Measurements from ENCODE around the gene TUBGCP5. TPM values are rescaled to one million over a fixed set of nuclear protein-coding genes. Genes with fewer than 3 reads are reported as not detected.
"Not testable (repeated sequence)": the region's sequence is repeated elsewhere in the genome, so short reads cannot be mapped to it uniquely, and the experiment has no call there.

TUBGCP5 gene
- total and polyA plus RNA-seq, 2 donors (not counting 1 experiment from before 2014, with no cell fraction given) = 11.0 to 23.1 TPM

GRCh38 chr15:23014394-23015000 is 24.9 kb downstream of the TUBGCP5 start:
- Histone ChIP-seq H3K4me1 (ENCODE audit: control insufficient read depth in 2 of 2, insufficient read depth in 2 of 2, low read length in 2 of 2) (no peaks in the 10 kb centered on the region), H3K27ac (ENCODE audit: low read length in 2 of 2) (no peak overlapping the region), H3K4me2 (replicated peaks; ENCODE audit: low read depth, low read length, poor library complexity, severe bottlenecking) (no peak overlapping the region), H3K4me3 (ENCODE audit: control extremely low read depth in 1 of 5, extremely low read depth in 1 of 5, insufficient read depth in 1 of 5, low read depth in 2 of 5, low read length in 4 of 5) (no peak overlapping the region), H3K9ac (ENCODE audit: low read length) (no peak overlapping the region), H3K79me2 (ENCODE audit: control insufficient read depth, insufficient read depth, low read length) (no peaks in the 10 kb centered on the region), H2AFZ (ENCODE audit: insufficient read depth, low read depth, low read length, poor library complexity, severe bottlenecking) (no peak overlapping the region), H4K20me1 (ENCODE audit: control insufficient read depth, insufficient read depth, low read length, poor library complexity, severe bottlenecking) (no peaks in the 10 kb centered on the region), H3K36me3 (replicated peaks in 1 of 2; ENCODE audit: control extremely low read depth in 1 of 2, control insufficient read depth in 1 of 2, extremely low read depth in 1 of 2, insufficient read depth in 2 of 2, low read length in 1 of 2) (peaks cover 11 to 52% of the 10 kb centered on the region in 2 experiments), H3K9me3 (ENCODE audit: control extremely low read depth in 1 of 3, control insufficient read depth in 2 of 3, insufficient read depth in 1 of 3, low read length in 2 of 3) (no peaks in the 10 kb centered on the region), H3K27me3 (replicated peaks in 1 of 4; ENCODE audit: control extremely low read depth in 1 of 4, control insufficient read depth in 3 of 4, insufficient read depth in 4 of 4, low read length in 3 of 4) (no peaks in the 10 kb centered on the region)
- Mint-ChIP-seq H3K9me3 (ENCODE audit: insufficient read depth) (no peaks in the 10 kb centered on the region), H3K27ac (no peak overlapping the region), H3K27me3 (no peaks in the 10 kb centered on the region), H3K4me1 (no peaks in the 10 kb centered on the region), H3K4me3 (no peak overlapping the region)
- no peak for TF ChIP-seq EZH2 (IDR thresholded peaks at IDR 0.05; ENCODE audit: borderline replicate concordance, insufficient read depth, low read depth, low read length, poor library complexity, severe bottlenecking)
- no peak for TF ChIP-seq CTCF (IDR thresholded peaks at IDR 0.05)
- ATAC-seq (ENCODE audit: low read depth) = no peak
- ChIA-PET CTCF (interaction anchor here (0.6 kb wide), 1 partner anchor 10 kb away, joined by 5 read pairs; no protein-coding TSS in a partner anchor), POLR2A (no interaction called here)
- intact Hi-C loops (cut with micrococcal nuclease) = no loop called here
- 94% methylated on average over 3 of the region's 3 CpGs for WGBS (ENCODE audit: insufficient coverage)
- DNase-seq = no peak

- H3K9me3 ChIP-seq (ENCODE audit: control extremely low read depth in 1 of 3, control insufficient read depth in 2 of 3, insufficient read depth in 1 of 3, low read length in 2 of 3) = no peaks in the 10 kb centered on the region
- TF ChIP-seq CTCF (IDR thresholded peaks at IDR 0.05) (no peak), EZH2 (IDR thresholded peaks at IDR 0.05; ENCODE audit: borderline replicate concordance, insufficient read depth, low read depth, low read length, poor library complexity, severe bottlenecking) (no peak)
- no peak for ATAC-seq (ENCODE audit: low read depth)
- peaks cover 11 to 44% of the 10 kb centered on the region in 2 experiments for H3K36me3 ChIP-seq (replicated peaks in 1 of 2; ENCODE audit: control extremely low read depth in 1 of 2, control insufficient read depth in 1 of 2, extremely low read depth in 1 of 2, insufficient read depth in 2 of 2, low read length in 1 of 2)
- H4K20me1 ChIP-seq (ENCODE audit: control insufficient read depth, insufficient read depth, low read length, poor library complexity, severe bottlenecking) = no peaks in the 10 kb centered on the region
- ChIA-PET CTCF (no interaction called here), POLR2A (no interaction called here)
- no peaks in the 10 kb centered on the region for H3K4me1 ChIP-seq (ENCODE audit: control insufficient read depth in 2 of 2, insufficient read depth in 2 of 2, low read length in 2 of 2)
- H3K79me2 ChIP-seq (ENCODE audit: control insufficient read depth, insufficient read depth, low read length) = no peaks in the 10 kb centered on the region
- no peak overlapping the region for H3K27ac Mint-ChIP-seq
- no peaks in the 10 kb centered on the region for H3K27me3 Mint-ChIP-seq
- H3K4me1 Mint-ChIP-seq = no peaks in the 10 kb centered on the region
- no peaks in the 10 kb centered on the region for H3K27me3 ChIP-seq (replicated peaks in 1 of 4; ENCODE audit: control extremely low read depth in 1 of 4, control insufficient read depth in 3 of 4, insufficient read depth in 4 of 4, low read length in 3 of 4)
- H3K9me3 Mint-ChIP-seq (ENCODE audit: insufficient read depth) = no peaks in the 10 kb centered on the region
- H2AFZ ChIP-seq (ENCODE audit: insufficient read depth, low read depth, low read length, poor library complexity, severe bottlenecking) = no peak overlapping the region
- 100% methylated on average over 5 of the region's 5 CpGs for WGBS (ENCODE audit: insufficient coverage)
- intact Hi-C loops (cut with micrococcal nuclease) = no loop called here
- H3K27ac ChIP-seq (ENCODE audit: low read length in 2 of 2) = no peak overlapping the region
- DNase-seq = no peak
- H3K4me3 Mint-ChIP-seq = no peak overlapping the region
- H3K4me2 ChIP-seq (replicated peaks; ENCODE audit: low read depth, low read length, poor library complexity, severe bottlenecking) = no peak overlapping the region
- H3K4me3 ChIP-seq (ENCODE audit: control extremely low read depth in 1 of 5, extremely low read depth in 1 of 5, insufficient read depth in 1 of 5, low read depth in 2 of 5, low read length in 4 of 5) = no peak overlapping the region
- no peak overlapping the region for H3K9ac ChIP-seq (ENCODE audit: low read length)
Observed at GRCh38 chr15:23013681-23014080, 25.7 kb downstream of the TUBGCP5 start.

GRCh38 chr15:23012616-23013015 is 26.8 kb downstream of the TUBGCP5 start:
- H3K9ac ChIP-seq (ENCODE audit: low read length); H3K27me3 Mint-ChIP-seq; intact Hi-C loops (cut with micrococcal nuclease); H3K79me2 ChIP-seq (ENCODE audit: control insufficient read depth, insufficient read depth, low read length); H3K9me3 ChIP-seq (ENCODE audit: control extremely low read depth in 1 of 3, control insufficient read depth in 2 of 3, insufficient read depth in 1 of 3, low read length in 2 of 3); H2AFZ ChIP-seq (ENCODE audit: insufficient read depth, low read depth, low read length, poor library complexity, severe bottlenecking); ATAC-seq (ENCODE audit: low read depth); H4K20me1 ChIP-seq (ENCODE audit: control insufficient read depth, insufficient read depth, low read length, poor library complexity, severe bottlenecking); H3K4me1 Mint-ChIP-seq; H3K27ac ChIP-seq (ENCODE audit: low read length in 2 of 2); DNase-seq; H3K4me1 ChIP-seq (ENCODE audit: control insufficient read depth in 2 of 2, insufficient read depth in 2 of 2, low read length in 2 of 2); H3K9me3 Mint-ChIP-seq (ENCODE audit: insufficient read depth); H3K27me3 ChIP-seq (replicated peaks in 1 of 4; ENCODE audit: control extremely low read depth in 1 of 4, control insufficient read depth in 3 of 4, insufficient read depth in 4 of 4, low read length in 3 of 4); H3K4me3 ChIP-seq (ENCODE audit: control extremely low read depth in 1 of 5, extremely low read depth in 1 of 5, insufficient read depth in 1 of 5, low read depth in 2 of 5, low read length in 4 of 5); H3K27ac Mint-ChIP-seq; CTCF ChIA-PET; H3K4me2 ChIP-seq (replicated peaks; ENCODE audit: low read depth, low read length, poor library complexity, severe bottlenecking); H3K4me3 Mint-ChIP-seq: not testable (repeated sequence)
- 100% methylated on average over 6 of the region's 9 CpGs for WGBS (ENCODE audit: insufficient coverage)
- POLR2A ChIA-PET = interaction anchor here (0.7 kb wide), 1 partner anchor 79 kb away, joined by 8 read pairs; no protein-coding TSS in a partner anchor
- peaks cover 11 to 45% of the 10 kb centered on the region in 2 experiments for H3K36me3 ChIP-seq (replicated peaks in 1 of 2; ENCODE audit: control extremely low read depth in 1 of 2, control insufficient read depth in 1 of 2, extremely low read depth in 1 of 2, insufficient read depth in 2 of 2, low read length in 1 of 2)

Data from B cell (primary cell).